HG03066 (cell line): ENCODE results near the gene ZC3H13.
"Not testable (repeated sequence)": the region's sequence is repeated elsewhere in the genome, so short reads cannot be mapped to it uniquely, and the experiment has no call there.

Experiments
- ATAC-seq: cut with Tn5 transposase; IDR thresholded peaks from one replicate; pipeline ENCODE4 v1.9.1; 2021; ENCODE audit warnings: low read depth; ENCODE audit not compliant: unreplicated experiment

Gene ZC3H13

GRCh38 chr13:46010148-46010547, 42.4 kb downstream of the ZC3H13 start:
- ATAC-seq, result no peak

- no peak for ATAC-seq
Measured at GRCh38 chr13:46008631-46009030, 43.9 kb downstream of the ZC3H13 start.

- ATAC-seq, result no peak
Measured at GRCh38 chr13:46006688-46007452, 45.7 kb downstream of the ZC3H13 start.

- no peak for ATAC-seq
Measured at GRCh38 chr13:46004491-46004890, 48.1 kb downstream of the ZC3H13 start.

GRCh38 chr13:45996631-45997030, 55.9 kb downstream of the ZC3H13 start:
- no peak for ATAC-seq

GRCh38 chr13:45995245-45995644, 57.3 kb downstream of the ZC3H13 start:
- no peak for ATAC-seq

GRCh38 chr13:45994752-45995151, 57.8 kb downstream of the ZC3H13 start:
- no peak for ATAC-seq

GRCh38 chr13:45989607-45990006, 62.9 kb downstream of the ZC3H13 start:
- ATAC-seq, result no peak

- ATAC-seq, result not testable (repeated sequence)
Measured at GRCh38 chr13:45981127-45981526, 71.4 kb downstream of the ZC3H13 start.

GRCh38 chr13:45975337-45975736, 77.2 kb downstream of the ZC3H13 start:
- no peak for ATAC-seq

GRCh38 chr13:45974500-45974899, 78.0 kb downstream of the ZC3H13 start:
- no peak for ATAC-seq

- ATAC-seq, result no peak
Measured at GRCh38 chr13:45967589-45967988, 85.0 kb downstream of the ZC3H13 start.

GRCh38 chr13:45966715-45967114, 85.8 kb downstream of the ZC3H13 start:
- no peak for ATAC-seq

GRCh38 chr13:45961468-45961867, 91.1 kb downstream of the ZC3H13 start:
- ATAC-seq, result no peak

- ATAC-seq, result no peak
Measured at GRCh38 chr13:45954836-45955800, 97.4 kb downstream of the ZC3H13 start.

- no peak for ATAC-seq
Measured at GRCh38 chr13:45953082-45953481, 99.5 kb downstream of the ZC3H13 start.

GRCh38 chr13:45951724-45952123, 100.8 kb downstream of the ZC3H13 start:
- ATAC-seq, result no peak

GRCh38 chr13:45951166-45951565, 101.4 kb downstream of the ZC3H13 start:
- ATAC-seq, result no peak

GRCh38 chr13:45950386-45951000, 102.1 kb downstream of the ZC3H13 start:
- no peak for ATAC-seq

- ATAC-seq, result no peak
Measured at GRCh38 chr13:45949161-45949560, 103.4 kb downstream of the ZC3H13 start.

GRCh38 chr13:45943965-45944364, 108.6 kb downstream of the ZC3H13 start:
- no peak for ATAC-seq
